GM19035 (cell line): ENCODE measurements around the gene TNFRSF11A.

Source experiments
- ATAC-seq: cut with Tn5 transposase; IDR thresholded peaks from one replicate; pipeline ENCODE4 v1.9.1; 2021; ENCODE audit not compliant: unreplicated experiment

Gene TNFRSF11A

GRCh38 chr18:62341473-62341872, 16.4 kb downstream of the TNFRSF11A start:
- ATAC-seq: no peak

- ATAC-seq: no peak
Measured at GRCh38 chr18:62342884-62343283, 17.8 kb downstream of the TNFRSF11A start.

- no peak for ATAC-seq
Measured at GRCh38 chr18:62343316-62343715, 18.2 kb downstream of the TNFRSF11A start.

GRCh38 chr18:62345909-62346308, 20.8 kb downstream of the TNFRSF11A start:
- no peak for ATAC-seq

GRCh38 chr18:62346333-62347088, 21.4 kb downstream of the TNFRSF11A start:
- ATAC-seq: no peak

GRCh38 chr18:62347089-62347506, 22.0 kb downstream of the TNFRSF11A start:
- ATAC-seq: no peak

- no peak for ATAC-seq
Measured at GRCh38 chr18:62348474-62348873, 23.4 kb downstream of the TNFRSF11A start.

GRCh38 chr18:62353170-62353569, 28.1 kb downstream of the TNFRSF11A start:
- no peak for ATAC-seq

GRCh38 chr18:62354151-62354550, 29.0 kb downstream of the TNFRSF11A start:
- no peak for ATAC-seq

GRCh38 chr18:62357079-62357719, 32.1 kb downstream of the TNFRSF11A start:
- no peak for ATAC-seq

- no peak for ATAC-seq
Measured at GRCh38 chr18:62360805-62361204, 35.7 kb downstream of the TNFRSF11A start.

- ATAC-seq: no peak
Measured at GRCh38 chr18:62361288-62361687, 36.2 kb downstream of the TNFRSF11A start.

- no peak for ATAC-seq
Measured at GRCh38 chr18:62364558-62364957, 39.4 kb downstream of the TNFRSF11A start.

GRCh38 chr18:62365420-62365819, 40.3 kb downstream of the TNFRSF11A start:
- no peak for ATAC-seq

GRCh38 chr18:62366992-62367391, 41.9 kb downstream of the TNFRSF11A start:
- ATAC-seq: no peak

- peak; percentile 82 for ATAC-seq
Measured at GRCh38 chr18:62368100-62368499, 43.0 kb downstream of the TNFRSF11A start.

GRCh38 chr18:62369129-62369644, 44.1 kb downstream of the TNFRSF11A start:
- no peak for ATAC-seq

- ATAC-seq: no peak
Measured at GRCh38 chr18:62370366-62370765, 45.3 kb downstream of the TNFRSF11A start.

GRCh38 chr18:62371436-62371835, 46.3 kb downstream of the TNFRSF11A start:
- ATAC-seq: no peak

- no peak for ATAC-seq
Measured at GRCh38 chr18:62372156-62372555, 47.0 kb downstream of the TNFRSF11A start.

- no peak for ATAC-seq
Measured at GRCh38 chr18:62372882-62373281, 47.8 kb downstream of the TNFRSF11A start.

GRCh38 chr18:62374410-62374965, 49.4 kb downstream of the TNFRSF11A start:
- ATAC-seq: no peak
